ENCODE measurements around the gene MYO1C. TPM values are rescaled to one million over a fixed set of nuclear protein-coding genes. Genes with fewer than 3 reads are reported as not detected.

Gene MYO1C
- total and polyA plus RNA-seq, 3 donors from 2014 or later = 45.0 to 68.3 (median 49.2) TPM

DNA sequence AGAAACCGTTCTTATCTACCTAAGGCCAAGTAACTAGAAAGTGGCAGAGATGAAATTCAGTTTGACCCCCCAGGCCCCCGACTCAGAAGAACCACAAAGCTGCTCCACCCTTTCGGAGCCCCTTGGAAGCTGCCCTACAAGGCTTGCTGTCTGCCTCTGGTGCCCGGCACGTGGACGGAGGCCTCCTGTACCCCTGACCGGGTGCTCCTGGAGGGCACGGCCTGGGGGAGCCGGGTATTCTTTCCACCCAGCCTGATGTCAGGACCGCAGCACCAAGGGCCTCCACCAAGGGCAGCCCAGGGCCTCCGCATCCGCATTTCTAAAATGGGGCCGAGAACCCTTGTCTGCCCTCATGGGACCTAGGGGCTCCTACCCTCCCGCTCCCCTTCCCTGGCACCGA lies 21.0 kb downstream of the MYO1C start:
- Histone ChIP-seq H3K9me3 (no peaks in the 10 kb centered on the region), H3K4me3 (peak overlapping the region in 1 of 2 donors; percentile 18), H3K4me1 (peaks cover 4% of the 10 kb centered on the region), H3K27ac (no peak overlapping the region), H3K36me3 (ENCODE audit: low read depth, missing control alignments) (no peaks in the 10 kb centered on the region), H3K27me3 (no peaks in the 10 kb centered on the region)
- TF ChIP-seq, protein P1, sequence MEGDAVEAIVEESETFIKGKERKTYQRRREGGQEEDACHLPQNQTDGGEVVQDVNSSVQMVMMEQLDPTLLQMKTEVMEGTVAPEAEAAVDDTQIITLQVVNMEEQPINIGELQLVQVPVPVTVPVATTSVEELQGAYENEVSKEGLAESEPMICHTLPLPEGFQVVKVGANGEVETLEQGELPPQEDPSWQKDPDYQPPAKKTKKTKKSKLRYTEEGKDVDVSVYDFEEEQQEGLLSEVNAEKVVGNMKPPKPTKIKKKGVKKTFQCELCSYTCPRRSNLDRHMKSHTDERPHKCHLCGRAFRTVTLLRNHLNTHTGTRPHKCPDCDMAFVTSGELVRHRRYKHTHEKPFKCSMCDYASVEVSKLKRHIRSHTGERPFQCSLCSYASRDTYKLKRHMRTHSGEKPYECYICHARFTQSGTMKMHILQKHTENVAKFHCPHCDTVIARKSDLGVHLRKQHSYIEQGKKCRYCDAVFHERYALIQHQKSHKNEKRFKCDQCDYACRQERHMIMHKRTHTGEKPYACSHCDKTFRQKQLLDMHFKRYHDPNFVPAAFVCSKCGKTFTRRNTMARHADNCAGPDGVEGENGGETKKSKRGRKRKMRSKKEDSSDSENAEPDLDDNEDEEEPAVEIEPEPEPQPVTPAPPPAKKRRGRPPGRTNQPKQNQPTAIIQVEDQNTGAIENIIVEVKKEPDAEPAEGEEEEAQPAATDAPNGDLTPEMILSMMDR (IDR thresholded peaks at IDR 0.05) = no peak
- no peak for TF ChIP-seq POLR2A (IDR thresholded peaks at IDR 0.05)
- 70 to 81% methylated on average over 13 to 15 of the region's 15 CpGs for WGBS, 2 donors
- DNase-seq = no peak
- intact Hi-C loops (cut with DNase I; ENCODE audit: low total_unique reads) = no loop called here

DNA sequence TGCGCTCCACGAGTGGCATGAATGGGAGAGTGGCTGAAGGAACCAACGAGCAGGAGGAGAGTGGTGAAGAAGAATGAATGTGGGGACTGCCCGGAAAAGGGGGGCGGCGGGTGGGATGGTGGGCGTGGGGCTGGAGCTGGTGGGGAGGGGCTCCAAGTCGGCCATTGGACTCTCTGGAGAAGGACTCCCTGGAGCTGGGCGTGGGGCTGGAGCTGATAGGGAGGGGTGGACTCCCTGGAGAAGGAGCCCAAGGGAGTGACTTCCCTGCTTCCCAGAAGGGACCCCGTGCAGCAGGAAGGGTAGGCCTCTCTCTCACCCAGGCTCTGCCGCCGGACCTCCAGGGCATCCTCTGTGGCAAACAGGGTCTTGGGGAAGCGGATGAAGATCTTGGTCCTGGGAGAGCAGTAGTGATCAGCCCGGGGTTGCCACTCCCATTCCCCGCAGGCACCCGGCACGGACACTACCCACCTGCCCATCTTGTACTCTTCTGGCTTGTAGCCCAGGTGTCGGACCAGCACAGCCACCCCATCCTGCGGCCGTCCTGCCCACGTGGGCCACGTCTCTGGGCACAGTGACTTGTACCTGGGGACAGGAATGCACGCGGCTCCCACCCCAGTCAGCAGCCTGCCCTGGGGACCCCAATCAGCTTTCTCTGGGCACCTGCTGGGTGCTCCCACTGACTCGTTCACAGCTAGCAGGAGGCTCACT lies 21.6 kb downstream of the MYO1C start:
- Histone ChIP-seq H3K4me1 (peaks cover 4% of the 10 kb centered on the region), H3K27ac (no peak overlapping the region), H3K4me3 (no peak overlapping the region), H3K9me3 (no peaks in the 10 kb centered on the region), H3K36me3 (ENCODE audit: low read depth, missing control alignments) (no peaks in the 10 kb centered on the region), H3K27me3 (no peaks in the 10 kb centered on the region)
- TF ChIP-seq POLR2A (IDR thresholded peaks at IDR 0.05) = no peak
- TF ChIP-seq, protein P1 (IDR thresholded peaks at IDR 0.05) = no peak
- intact Hi-C loops (cut with DNase I; ENCODE audit: low total_unique reads) = no loop called here
- no peak for DNase-seq
- 83 to 86% methylated on average over 13 to 25 of the region's 25 CpGs for WGBS, 2 donors

DNA sequence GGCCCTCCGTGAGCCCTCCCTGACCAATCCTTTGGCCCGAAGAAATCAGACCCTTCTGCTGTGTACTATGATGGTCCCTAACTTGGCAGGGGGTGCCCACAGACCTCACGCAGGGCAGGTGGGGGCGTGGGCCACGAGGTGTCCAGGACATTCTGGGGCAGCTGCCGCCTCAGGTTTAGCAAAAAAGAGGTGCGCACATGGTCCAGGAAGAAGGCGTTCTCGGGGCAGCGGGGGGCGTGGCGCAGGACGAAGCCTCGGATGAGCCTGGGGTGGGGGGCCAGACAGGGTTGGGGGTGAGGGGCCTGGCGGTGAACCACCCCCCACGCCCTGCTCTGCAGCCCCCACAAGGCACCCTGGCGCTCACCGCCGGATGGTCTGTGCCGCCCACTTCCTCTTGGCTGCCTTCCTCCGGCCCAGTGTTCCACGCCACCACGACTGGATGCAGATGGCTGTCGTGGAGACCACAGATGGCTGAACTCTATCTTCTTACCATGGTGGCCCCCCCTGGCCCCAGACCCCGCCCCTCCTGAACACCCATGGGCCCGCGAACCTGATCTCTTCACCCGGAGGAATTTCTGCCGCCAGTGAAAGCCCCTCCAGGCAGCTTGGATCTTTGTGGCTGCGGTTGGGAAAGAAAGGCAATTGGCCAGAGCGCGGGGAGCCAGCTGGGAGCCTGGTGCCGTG lies 22.3 kb downstream of the MYO1C start:
- Histone ChIP-seq H3K4me1 (peaks cover 4% of the 10 kb centered on the region), H3K27ac (no peak overlapping the region), H3K4me3 (no peak overlapping the region), H3K27me3 (no peaks in the 10 kb centered on the region), H3K36me3 (ENCODE audit: low read depth, missing control alignments) (no peaks in the 10 kb centered on the region), H3K9me3 (no peaks in the 10 kb centered on the region)
- DNase-seq = no peak
- TF ChIP-seq, protein P1 (IDR thresholded peaks at IDR 0.05) = no peak
- TF ChIP-seq POLR2A (IDR thresholded peaks at IDR 0.05) = no peak
- intact Hi-C loops (cut with DNase I; ENCODE audit: low total_unique reads) = no loop called here
- 72 to 79% methylated on average over 28 to 31 of the region's 33 CpGs for WGBS, 2 donors

DNA sequence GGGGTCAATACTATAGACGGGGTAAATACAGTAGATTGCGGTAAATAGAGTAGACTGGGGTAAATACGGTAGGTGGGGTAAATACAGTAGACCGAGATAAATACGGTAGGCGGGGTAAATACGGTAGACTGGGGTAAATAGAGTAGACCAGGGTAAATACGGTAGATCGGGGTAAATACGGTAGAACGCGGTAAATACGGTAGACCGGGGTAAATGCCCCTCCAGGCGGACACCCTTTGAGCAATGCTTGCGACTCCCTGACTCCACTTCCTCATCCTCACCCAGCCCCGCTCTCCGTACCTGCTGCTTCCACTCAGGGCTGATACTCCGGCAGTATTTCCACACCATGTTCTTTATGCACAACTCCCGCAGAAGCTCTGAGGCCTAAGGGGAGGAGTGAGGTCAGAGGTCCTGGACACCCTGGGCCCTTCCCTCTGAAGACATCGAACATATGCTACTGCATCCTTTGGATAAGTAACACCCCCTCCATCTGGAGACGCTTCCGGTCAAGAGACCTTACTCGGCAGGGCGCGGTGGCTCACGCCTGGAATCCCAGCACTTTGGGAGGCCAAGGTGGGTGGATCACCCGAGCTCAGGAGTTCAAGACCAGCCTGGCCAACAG lies 23.1 kb downstream of the MYO1C start:
- intact Hi-C loops (cut with DNase I; ENCODE audit: low total_unique reads) = no loop called here
- no peaks in the 10 kb centered on the region for H3K36me3 ChIP-seq (ENCODE audit: low read depth, missing control alignments)
- H3K27me3 ChIP-seq = no peaks in the 10 kb centered on the region
- H3K9me3 ChIP-seq = no peaks in the 10 kb centered on the region
- H3K4me1 ChIP-seq = no peaks in the 10 kb centered on the region
- no peak overlapping the region for H3K27ac ChIP-seq
- TF ChIP-seq POLR2A (IDR thresholded peaks at IDR 0.05) = no peak
- TF ChIP-seq, protein P1 (IDR thresholded peaks at IDR 0.05) = no peak
- DNase-seq = no peak
- whole genome bisulfite sequencing, 2 donors = 66 to 69% methylated on average over 27 to 28 of the region's 28 CpGs
- no peak overlapping the region for H3K4me3 ChIP-seq

All from testis (tissue), 3 donors.